D721Med (cell line): ENCODE data around the gene SERTAD1.
"Not testable (repeated sequence)": the region's sequence is repeated elsewhere in the genome, so short reads cannot be mapped to it uniquely, and the experiment has no call there.

ENCODE experiments used
- DNase-seq: peaks from one replicate; pipeline ENCODE4 v3.0.0; 2011; ENCODE audit warnings: low spot score; ENCODE audit not compliant: insufficient read length
- FAIRE-seq: peaks from 2 replicates; lab custom pipeline; 2011; peaks lifted over from hg19 to GRCh38; lab: Jason Lieb, UNC
- CTCF ChIP-seq: IDR thresholded peaks from 2 replicates; pipeline ENCODE4 v1.5.1; 2012; ENCODE audit warnings: mild to moderate bottlenecking, control low read depth; ENCODE audit not compliant: insufficient read depth; ENCODE audit errors: missing control alignments

SERTAD1 gene

DNA sequence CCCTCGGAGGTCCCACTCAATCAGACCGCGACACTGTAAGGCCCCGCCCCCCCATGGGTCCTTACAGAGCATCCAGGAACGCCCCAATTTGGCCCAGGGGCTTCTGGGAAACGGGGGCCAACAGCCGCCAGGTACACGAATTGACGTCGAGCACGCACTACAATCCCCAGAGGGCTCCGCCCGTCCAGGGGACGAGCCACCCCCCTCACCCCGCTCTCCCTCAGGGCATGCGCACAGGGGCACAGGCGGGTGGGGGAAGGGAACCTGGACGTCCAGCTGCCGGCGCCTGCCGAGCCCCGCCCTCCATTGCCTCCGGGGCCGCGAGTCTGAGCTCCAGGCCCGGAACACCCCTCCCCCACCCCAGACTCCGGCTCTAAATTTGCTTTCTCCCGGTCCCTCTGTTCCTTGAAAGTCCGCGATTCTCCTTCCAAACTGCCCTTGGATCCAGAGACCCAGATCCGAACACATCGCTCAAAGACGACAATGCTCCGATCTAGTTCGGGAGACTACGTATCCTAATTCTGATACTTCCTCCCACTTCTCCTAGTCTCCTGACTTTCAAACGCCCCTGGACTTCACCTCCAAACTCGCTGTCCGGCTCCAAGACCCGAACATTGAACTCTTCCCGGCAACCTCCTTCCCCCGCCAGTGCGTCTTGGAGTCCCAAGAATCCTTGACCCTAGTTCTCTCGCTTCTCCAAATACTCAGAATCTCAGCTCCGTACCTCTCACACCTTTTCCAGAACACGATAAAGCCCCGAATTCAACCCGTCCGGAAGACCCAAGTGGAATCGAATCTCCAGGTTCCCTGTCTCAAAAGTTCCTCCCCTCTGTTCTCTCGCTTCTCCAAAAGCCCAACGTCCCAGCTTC, 17.6 kb upstream of the SERTAD1 start:
- no peak for FAIRE-seq
- DNase-seq, result peak; percentile 86
- no peak for TF ChIP-seq CTCF

DNA sequence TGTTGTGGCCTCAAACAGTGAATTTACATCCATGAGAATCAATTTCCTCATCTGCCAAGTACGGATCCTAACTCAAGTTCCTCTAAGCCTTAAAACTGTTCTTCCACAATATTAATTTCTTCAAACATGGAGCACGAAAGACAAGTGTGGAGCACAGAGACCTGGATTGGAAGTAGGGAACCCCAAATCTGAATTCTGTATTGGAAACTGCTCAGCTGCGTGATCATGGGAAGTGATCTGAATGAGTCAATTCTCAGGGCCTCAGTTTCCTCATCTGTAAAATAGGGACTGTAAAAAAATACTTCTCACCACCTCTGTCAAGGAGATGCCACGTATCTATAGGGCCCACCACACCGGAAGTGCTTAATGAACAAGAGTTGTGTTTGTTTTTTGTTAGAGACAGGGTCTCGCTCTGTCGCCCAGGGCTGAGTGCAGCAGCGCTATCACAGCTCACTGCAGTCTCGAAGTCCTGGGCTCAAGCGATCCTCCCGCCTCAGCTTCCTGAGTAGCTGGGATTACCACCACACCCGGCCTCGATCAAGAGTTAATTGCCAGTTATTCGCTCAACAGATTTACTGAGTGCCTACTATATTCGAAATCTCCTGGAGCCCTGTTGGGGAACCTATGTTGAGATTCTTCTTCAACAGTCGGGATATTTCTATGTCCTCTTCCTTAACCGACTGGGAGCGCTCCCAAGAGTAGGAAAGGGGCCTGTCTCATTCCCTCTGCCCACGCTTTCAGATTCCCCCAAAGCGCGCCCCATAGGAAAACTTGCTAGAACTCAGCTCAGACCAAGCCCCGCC, 16.7 kb upstream of the SERTAD1 start:
- no peak for TF ChIP-seq CTCF
- DNase-seq, result no peak
- FAIRE-seq, result no peak

DNA sequence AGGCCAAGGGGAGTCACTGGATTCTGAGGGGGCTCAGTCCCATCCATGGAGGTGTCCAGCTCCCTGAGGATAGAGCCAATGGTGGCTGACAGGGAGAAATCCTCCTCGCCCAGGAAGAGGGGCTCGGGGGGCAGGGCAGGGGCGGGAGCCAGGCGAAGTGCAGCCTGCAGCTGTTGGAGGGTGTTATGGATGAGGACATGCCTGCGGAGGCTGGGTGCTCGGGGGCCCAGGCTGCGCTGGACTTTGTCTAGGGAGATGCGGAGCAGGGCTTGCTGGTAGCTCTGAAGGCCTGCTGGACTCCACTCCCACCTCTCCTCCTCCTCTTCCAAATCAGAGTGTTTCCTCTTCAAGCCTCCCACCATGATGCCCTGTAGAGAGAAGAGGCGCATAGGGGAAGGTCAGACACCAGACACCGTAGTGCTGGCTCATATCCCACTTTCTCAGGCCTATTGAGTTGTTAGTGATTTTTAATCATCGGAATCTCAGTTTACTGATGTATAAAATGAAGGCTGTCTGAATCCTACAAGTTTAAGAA, 16.0 kb upstream of the SERTAD1 start:
- no peak for TF ChIP-seq CTCF
- DNase-seq, result no peak
- FAIRE-seq, result no peak

- no peak for DNase-seq
- TF ChIP-seq CTCF, result no peak
- no peak for FAIRE-seq
Observed at GRCh38 chr19:40438284-40438683, 12.5 kb upstream of the SERTAD1 start.

DNA sequence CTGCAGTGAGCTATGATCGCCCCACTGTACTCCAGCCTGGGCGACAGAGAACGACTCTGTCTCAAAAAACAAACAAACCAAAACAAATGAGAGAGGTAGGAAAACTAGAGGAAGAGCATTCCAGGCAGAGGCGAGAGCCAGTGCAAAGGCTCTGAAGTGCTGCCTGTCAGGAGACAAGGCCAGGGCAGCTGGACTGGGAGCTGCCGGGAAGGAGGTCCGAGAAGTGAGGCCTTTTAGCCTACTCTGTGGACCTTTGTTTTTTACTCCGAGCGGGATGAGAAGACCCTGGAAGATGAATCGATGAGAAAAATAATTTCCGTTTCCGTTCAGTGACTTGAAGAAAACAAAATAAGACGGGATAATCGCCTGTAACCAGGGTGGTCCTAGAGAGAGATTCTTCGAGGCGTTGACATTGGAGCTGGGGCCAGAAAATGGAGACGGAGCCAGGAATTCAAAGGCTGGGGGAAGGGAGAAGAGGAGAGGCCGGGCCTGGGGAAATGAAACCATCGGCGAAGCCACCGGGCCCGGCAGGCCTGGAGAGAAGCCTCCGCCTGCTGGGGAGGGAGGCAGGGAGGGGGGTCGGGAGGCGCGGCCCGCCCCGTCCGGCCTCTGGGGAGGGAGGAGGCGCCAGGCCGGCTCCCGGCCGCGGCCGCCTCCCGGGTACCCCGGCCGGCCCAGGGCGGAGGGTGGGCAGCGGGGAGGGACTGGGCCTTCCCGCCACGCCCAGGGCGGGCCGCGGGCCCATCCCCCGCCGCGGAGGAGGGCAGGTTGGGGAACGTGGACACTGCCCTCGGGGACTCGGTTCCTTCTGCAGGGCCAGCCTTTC, 7.8 kb upstream of the SERTAD1 start:
- DNase-seq (peak; percentile 55), FAIRE-seq (no peak)
- no peak for TF ChIP-seq CTCF

DNA sequence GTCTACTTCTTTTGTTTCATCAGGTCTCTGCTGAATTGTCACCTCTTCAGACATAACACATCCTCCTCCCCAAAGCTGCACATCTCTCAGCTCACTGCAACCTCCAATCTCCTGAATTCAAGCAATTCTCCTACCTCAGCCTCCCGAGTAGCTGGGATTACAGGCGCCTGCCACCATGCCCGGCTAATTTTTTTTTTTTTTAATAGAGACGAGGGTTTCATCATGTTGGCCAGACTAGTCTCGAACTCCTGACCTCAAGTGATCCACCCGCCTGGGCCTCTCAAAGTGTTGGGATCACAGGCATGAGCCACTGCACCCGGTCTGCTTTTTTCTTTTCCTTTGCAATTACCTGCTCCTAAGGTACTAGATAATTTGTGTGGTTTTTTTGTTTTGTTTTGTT, 7.0 kb upstream of the SERTAD1 start:
- DNase-seq, FAIRE-seq: not testable (repeated sequence)

DNA sequence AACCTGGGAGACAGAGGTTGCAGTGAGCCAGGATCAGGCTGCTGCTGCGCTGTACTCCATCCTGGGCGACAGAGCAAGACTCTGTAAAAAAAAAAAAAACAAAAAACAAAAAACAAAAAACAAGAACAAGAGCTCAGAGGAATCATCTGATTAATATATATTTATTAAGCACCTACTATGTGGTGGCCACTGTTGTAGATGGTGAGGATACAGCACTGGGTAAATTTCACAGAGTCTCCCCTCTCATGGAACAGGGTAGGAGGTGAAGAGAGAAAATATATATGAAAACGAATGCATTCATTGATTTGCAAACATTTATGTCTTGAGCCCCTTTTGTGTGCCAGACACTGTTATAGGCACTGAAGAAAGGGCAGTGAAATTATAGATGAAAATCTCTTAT, 5.9 kb upstream of the SERTAD1 start:
- FAIRE-seq, result no peak
- no peak for DNase-seq
- TF ChIP-seq CTCF, result no peak

- not testable (repeated sequence) for FAIRE-seq, DNase-seq
Observed at GRCh38 chr19:40430242-40430641, 4.5 kb upstream of the SERTAD1 start.

GRCh38 chr19:40428197-40428596, 2.4 kb upstream of the SERTAD1 start:
- FAIRE-seq, DNase-seq: not testable (repeated sequence)
